ENCODE data around the gene HES7. TPM values are rescaled to one million over a fixed set of nuclear protein-coding genes. Genes with fewer than 3 reads are reported as not detected.

Gene HES7
- not detected in 2 replicates for total RNA-seq

DNA sequence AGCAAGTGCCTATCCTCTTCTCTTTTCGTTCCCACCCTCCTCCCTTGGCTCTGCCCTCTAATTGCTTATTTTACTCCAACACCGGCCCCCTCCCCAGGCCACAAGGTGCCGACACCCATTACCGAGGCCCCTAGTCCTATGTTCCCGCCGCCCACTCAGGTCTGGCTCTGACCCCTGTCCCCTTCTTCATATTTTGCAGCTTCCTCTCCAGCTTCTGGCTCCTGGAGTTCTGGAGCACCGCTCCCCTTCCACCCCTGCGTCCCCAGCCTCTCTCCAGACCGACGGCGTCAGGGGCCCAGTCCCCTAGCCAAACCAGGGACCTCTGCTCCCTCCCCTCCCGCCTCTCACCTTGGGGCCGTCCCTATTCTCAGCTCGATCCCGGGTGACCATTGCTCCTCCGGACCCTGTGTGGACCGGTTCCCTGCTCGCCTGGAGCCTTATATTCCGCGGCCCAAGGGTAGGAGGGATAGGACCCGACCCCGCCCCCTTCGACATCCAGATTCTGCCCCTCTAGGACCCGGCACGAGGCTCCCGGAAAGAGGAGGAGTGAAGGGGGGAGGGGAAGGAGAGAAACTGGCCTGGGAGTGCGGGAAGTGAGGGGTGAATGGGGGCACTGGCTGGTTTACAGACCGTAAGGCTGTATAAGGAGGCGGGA, at the start of gene HES7:
TSS of gene HES7 (minus strand) at position 412 of the 655 bp plus-strand sequence. CDS start at position 390, 22 bp downstream.

DNA sequence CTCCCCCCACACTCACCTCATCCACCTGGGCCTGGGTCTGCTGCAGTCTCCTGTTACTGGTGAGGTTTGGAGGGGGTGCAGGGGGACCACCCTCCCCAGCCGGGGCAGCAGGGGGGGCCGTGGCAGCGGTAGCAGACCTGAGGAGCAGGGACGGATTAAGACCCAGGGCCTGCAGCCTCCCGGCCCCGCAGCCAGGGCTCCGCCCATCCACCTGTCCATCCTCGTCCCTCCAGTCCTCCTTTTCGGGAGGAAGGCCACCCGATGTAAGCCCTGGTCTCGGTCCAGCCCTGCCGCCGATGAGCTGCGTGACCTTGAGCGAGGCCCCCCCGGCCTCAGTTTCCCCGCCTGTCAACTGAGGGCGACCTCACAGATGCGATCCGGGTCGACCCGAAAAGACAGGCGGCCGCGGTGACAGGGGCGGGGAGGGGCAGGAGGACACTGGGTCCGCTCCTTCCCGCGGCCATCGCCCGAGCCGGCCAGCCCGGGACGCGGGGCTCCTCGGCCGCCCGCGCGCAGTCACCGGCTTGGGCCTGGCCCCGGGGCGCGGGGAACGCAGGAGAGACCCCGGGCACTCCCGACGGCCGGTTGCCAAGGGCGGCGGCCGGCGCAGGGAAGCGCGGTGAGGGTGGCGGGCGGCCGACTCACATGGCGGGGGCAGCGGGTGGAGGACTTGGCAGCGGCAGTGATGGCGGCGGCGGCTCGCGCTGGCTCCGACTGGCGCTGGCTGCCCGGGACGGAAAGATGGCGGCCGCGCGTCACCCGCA, 38.5 kb upstream of the HES7 start, which contains the start of gene VAMP2:
TSS of gene VAMP2 (minus strand) at position 716 of the 764 bp plus-strand sequence. CDS start at position 647, 69 bp downstream.

DNA sequence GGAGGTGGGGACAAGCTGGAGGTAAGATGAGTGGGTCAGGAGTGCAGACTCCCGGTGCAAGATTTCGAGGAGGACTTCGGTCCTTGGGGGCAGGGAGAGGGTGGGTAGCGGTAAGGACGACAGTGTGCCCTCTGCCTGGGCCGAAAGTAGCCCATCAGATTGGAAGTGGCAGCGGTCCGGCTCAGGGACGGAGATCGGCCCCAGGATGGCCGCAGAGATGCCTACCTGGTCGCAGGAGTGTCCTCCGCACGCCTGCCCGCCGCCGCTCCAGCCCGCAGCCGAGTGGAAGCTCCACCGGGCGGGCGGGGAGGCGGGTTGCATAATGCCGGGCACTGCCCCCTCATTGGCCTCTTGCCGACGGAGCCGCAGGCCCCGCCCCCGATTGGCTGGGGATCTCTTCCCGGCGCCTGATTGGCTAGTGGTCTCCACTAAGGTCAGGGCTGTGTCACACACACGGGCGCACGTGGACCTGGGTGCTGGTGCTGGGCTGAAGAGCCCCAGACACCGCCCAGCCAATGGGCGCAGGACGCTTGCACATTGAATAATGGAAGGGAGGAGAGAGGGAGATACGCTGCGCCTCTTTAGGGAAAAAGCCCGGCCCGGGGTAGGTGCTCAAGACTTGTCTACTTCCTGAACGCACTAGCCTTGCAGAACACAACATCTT, 28.3 kb upstream of the HES7 start, which contains the start of gene PER1:
TSS of gene PER1 (minus strand) at position 293 of the 664 bp plus-strand sequence. CDS start 1,698 bp downstream, outside the sequence.

DNA sequence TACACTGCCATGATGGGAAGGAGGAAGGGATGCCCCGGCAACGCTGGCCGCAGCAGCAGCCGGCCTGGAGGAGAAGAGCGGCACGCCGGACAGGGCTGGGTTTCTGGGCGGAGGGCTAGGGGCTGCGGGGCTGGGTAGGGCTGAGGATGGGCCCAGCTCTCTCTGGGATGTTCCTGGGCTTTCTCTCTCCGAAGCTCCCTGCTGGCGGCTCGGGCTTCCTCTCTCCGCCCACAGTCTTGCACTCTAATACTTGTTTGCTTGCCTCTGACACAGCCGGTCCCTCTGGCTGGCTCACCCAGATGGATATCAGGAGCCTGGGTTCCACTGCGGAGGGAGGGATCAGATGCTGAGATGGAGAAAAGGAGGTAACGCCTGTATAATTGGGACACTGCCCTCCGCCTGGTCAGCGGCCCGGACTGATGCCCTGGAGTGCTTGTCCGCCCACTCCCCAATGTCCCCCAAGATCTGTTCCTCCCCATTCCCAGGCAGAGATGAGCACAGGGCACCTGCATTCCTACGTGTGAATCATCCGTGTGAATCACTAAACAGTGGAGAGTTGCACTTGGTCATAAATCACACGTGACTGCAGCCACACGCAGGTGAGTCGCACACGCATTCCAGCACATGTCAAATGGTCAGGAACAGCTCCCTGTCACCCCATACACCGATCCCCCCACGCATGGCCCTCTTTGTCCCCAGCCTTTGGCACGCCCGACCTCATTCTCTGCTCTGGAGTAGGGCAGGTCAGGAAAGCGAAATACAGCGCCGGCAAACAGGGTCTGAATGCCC, 5.7 kb downstream of the HES7 start, which contains the start of gene ALOXE3:
TSS of gene ALOXE3 (minus strand) at position 535 of the 789 bp plus-strand sequence. CDS start at position 11, 524 bp downstream.

DNA sequence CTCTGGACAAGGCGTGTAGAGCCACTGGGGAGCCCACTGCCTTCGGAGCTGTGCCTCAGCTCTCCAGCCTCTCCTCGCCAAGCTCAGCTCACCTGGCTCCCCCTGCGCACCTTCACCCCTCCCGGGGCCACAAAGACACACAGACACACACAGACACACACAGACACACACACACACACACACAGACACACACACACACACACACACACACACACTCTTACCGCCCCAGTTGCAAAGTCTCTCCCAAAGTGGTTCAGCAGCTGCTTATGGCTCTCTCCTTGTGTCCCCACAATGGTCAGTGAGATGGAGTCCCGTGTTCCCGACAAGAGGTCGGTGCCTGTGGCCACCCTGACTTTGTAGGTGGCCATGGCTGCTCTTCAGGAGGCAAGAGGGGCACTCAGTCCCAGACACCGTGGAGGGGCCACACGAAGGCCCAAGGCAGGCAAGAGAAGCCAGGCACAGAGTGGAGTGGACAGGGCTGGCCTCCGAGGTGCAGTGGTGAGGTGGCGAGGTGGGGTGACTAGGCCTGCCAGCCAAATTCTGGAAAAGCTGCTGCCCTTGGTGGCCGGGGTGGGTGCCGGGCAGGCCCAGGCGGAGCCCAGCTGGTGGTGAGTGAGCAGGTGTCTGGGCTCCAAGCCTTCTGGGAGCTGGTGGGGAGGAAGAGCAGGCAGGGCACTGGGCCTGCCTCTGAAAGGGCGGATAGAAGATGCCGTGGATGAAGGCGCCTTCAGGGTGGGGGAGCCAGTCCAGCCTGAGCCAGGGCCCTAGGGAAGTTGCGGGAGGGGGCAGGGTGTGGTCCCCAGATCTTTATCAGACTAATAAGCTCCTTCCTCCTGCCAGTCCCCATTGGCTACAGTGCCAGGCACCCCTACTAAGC, 36.6 kb downstream of the HES7 start, which contains the start of gene ALOX12B:
TSS of gene ALOX12B (minus strand) at position 642 of the 877 bp plus-strand sequence. CDS start at position 368, 274 bp downstream.

Small RNA genes lying within 50 kb of the gene (small RNA-seq; reads per million reads assigned to genes)
- not detected for gene MIR4314

Other genes with a start within 250 kb of the HES7 start
- 80.5 and 94.1 TPM in 2 replicates for gene CHD3, start 235.3 kb downstream of the HES7 start, total RNA-seq
- 2.3 and 3.0 TPM in 2 replicates for gene RNF227, start 207.8 kb downstream of the HES7 start, total RNA-seq
- 0.22 and 0.52 TPM in 2 replicates for gene KCNAB3, start 194.2 kb downstream of the HES7 start, total RNA-seq
- gene TRAPPC1, start 192.2 kb downstream of the HES7 start, total RNA-seq, result 39.6 and 43.9 TPM in 2 replicates
- gene CNTROB, start 191.9 kb downstream of the HES7 start, total RNA-seq, result 23.1 and 24.4 TPM in 2 replicates
- not detected in 2 replicates for gene GUCY2D, start 121.5 kb downstream of the HES7 start, total RNA-seq
- gene ALOX15B, start 85.0 kb downstream of the HES7 start, total RNA-seq, result under 0.01 and 0.32 TPM in 2 replicates
- not detected in 2 replicates for gene ALOX12B, start 36.4 kb downstream of the HES7 start, total RNA-seq
- gene ALOXE3, start 5.6 kb downstream of the HES7 start, total RNA-seq, result not detected in 2 replicates
- gene PER1, start 28.3 kb upstream of the HES7 start, total RNA-seq, result 12.3 and 16.6 TPM in 2 replicates
- gene VAMP2, start 38.8 kb upstream of the HES7 start, total RNA-seq, result 4.1 and 5.1 TPM in 2 replicates
- 13.5 and 31.2 TPM in 2 replicates for gene TMEM107, start 52.3 kb upstream of the HES7 start, total RNA-seq
- 5.0 and 5.9 TPM in 2 replicates for gene BORCS6, start 66.1 kb upstream of the HES7 start, total RNA-seq
- 11.1 and 12.3 TPM in 2 replicates for gene AURKB, start 86.5 kb upstream of the HES7 start, total RNA-seq
- 6.4 TPM in 2 replicates for gene CTC1, start 124.0 kb upstream of the HES7 start, total RNA-seq
- 13.0 and 17.5 TPM in 2 replicates for gene PFAS, start 125.2 kb upstream of the HES7 start, total RNA-seq
- 8.6 and 9.0 TPM in 2 replicates for gene RANGRF, start 164.6 kb upstream of the HES7 start, total RNA-seq
- 0.65 and 1.3 TPM in 2 replicates for gene SLC25A35, start 171.3 kb upstream of the HES7 start, total RNA-seq
- 0.11 TPM in 1 of 2 replicates, not detected in the other for gene ARHGEF15, start 186.1 kb upstream of the HES7 start, total RNA-seq
- not detected in 2 replicates for gene ODF4, start 215.7 kb upstream of the HES7 start, total RNA-seq